VCaP (cell line): ENCODE measurements around the gene RBBP8NL.

Experiments used
- H3K27ac ChIP-seq: fragments of 450-650 bp; 2 replicates; pipeline ENCODE4 v1.5.1; 2017
- TF ChIP-seq, protein P1 (sequence below): fragments of 450-650 bp; conservative IDR thresholded peaks from 2 replicates; pipeline ENCODE4 v1.5.1; 2017; ENCODE audit warnings: mild to moderate bottlenecking, moderate library complexity

RBBP8NL gene

DNA sequence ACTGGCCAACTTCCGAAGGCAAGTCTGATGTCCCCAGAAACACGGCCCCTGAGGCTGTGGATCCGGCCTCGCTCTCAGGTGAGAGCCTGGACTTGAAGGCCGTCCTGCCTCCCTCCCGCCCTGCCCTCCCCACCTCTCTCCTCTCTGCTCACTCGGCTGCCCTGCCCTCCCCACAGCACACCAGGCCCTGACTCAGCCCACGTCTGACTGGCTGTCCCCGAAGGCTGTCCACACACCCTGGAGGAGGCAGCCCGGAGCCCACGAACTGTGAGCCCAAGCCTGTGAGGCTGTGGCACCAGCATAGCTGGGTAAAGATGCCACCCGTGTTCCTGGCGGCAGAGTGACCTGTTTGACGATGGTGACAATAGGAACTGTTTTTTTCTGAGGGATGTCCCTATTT is 32.1 kb upstream of the RBBP8NL start:
- TF ChIP-seq, protein P1, sequence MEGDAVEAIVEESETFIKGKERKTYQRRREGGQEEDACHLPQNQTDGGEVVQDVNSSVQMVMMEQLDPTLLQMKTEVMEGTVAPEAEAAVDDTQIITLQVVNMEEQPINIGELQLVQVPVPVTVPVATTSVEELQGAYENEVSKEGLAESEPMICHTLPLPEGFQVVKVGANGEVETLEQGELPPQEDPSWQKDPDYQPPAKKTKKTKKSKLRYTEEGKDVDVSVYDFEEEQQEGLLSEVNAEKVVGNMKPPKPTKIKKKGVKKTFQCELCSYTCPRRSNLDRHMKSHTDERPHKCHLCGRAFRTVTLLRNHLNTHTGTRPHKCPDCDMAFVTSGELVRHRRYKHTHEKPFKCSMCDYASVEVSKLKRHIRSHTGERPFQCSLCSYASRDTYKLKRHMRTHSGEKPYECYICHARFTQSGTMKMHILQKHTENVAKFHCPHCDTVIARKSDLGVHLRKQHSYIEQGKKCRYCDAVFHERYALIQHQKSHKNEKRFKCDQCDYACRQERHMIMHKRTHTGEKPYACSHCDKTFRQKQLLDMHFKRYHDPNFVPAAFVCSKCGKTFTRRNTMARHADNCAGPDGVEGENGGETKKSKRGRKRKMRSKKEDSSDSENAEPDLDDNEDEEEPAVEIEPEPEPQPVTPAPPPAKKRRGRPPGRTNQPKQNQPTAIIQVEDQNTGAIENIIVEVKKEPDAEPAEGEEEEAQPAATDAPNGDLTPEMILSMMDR = no peak

DNA sequence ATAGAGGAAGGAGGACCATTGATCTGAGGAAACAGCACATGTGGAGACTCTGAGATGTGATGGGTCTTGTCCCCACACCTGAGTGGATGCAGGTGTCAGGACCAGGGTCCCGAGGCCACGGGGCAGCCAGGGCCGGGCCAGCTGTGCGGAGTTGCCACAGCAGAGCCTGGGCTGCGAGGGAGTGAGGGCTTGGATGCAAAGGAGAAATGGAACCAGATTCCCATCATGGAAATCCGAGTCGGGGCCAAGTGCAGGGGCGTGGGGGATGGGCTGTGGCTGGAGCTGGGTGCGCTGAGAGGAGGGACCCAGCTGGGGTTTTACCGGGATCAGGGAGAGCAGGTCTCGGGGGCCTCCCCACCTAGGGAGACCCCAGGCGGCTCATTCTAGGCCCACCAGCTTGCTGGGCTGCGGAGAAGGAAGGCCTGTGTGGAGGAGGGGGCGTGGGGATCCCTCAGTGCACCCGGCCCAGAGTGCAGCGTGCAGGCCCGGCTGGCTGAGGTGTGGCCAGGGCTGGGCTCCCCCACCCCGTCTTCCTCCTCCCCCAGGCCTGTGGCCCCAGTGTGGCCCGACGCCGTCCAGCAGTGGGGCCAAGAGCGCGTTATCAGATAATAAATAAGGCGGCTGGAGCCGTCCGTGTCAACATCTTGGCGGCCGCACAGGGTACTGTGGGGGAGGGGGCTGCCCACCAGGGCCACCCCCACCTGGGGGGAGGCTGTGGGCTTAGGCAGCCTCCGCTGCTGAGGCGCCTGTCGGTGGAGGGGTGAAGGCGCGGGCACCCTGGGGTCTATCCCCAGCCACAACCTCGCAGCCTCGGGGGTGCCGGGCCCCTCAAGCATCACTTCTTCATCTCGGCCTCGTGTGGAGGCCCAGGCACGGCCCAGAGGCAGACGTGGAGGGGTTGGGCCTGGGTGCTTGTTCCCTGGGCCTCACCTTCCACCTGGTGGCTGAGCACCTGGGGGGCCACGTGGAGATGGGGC is 31.2 kb upstream of the RBBP8NL start:
- TF ChIP-seq, protein P1 = no peak
- no peak overlapping the region for H3K27ac ChIP-seq

More for the DNA sequence above, 32.1 kb upstream of the RBBP8NL start:
- no peak overlapping the region for H3K27ac ChIP-seq

DNA sequence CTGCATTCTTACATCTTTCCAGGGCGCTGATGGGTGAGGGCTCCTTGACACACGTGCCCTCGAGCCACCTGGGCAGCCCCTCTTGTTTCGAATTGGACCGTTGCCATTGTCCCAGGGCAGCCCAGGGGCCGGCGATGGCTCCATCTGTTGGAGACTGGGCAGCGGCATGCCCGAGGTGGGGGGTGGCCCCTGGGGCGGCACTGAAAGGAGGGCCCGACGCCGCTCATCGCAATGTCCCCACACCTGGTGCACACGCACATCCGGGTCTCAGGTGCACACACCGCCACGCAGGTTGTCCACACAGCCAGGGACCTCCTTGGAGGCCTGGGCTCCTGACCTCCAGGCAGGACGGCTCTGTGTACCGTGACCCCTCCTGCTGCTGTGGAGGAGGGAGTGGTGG is 30.5 kb upstream of the RBBP8NL start:
- TF ChIP-seq, protein P1 = no peak
- no peak overlapping the region for H3K27ac ChIP-seq

DNA sequence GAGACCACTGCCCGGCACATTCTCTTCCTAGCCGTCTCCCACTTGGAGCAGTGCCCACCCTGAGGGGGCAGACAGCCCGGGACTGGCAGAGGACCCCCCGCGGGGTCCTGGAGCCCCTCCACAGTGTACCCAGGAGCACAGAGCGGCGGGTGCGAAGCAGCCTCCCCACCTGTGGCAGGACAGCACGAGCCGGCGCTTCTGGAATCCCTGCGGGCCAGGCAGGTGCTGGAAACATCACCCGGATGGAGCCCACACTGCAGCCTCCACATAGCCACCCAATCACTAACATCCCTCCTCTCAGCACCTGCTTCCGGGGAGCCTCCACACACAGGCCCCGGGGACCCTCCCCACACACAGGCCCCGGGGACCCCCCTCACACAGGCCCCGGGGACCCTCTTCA is 29.8 kb upstream of the RBBP8NL start:
- no peak overlapping the region for H3K27ac ChIP-seq
- TF ChIP-seq, protein P1 = no peak

DNA sequence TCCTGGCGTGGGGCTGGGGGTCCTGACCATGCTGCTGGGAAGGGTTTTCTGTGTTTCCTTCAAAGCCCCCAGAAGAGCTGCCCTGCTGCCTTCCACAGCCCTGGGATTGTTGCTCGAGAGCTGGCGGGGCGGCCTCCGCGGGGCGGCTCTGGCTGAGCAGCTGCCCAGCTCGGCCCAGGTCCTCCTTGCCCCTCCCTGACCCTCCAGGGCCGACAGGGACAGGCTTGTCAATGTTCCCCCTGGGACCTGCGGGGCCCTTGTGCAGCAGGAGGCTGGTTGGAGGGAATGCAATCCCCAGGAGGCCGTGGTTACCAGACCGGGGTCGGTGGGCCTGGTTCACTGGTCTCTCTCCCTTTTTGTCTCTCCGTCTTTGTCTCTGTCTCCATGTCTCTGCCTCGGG is 28.6 kb upstream of the RBBP8NL start:
- TF ChIP-seq, protein P1 = no peak
- H3K27ac ChIP-seq = no peak overlapping the region

DNA sequence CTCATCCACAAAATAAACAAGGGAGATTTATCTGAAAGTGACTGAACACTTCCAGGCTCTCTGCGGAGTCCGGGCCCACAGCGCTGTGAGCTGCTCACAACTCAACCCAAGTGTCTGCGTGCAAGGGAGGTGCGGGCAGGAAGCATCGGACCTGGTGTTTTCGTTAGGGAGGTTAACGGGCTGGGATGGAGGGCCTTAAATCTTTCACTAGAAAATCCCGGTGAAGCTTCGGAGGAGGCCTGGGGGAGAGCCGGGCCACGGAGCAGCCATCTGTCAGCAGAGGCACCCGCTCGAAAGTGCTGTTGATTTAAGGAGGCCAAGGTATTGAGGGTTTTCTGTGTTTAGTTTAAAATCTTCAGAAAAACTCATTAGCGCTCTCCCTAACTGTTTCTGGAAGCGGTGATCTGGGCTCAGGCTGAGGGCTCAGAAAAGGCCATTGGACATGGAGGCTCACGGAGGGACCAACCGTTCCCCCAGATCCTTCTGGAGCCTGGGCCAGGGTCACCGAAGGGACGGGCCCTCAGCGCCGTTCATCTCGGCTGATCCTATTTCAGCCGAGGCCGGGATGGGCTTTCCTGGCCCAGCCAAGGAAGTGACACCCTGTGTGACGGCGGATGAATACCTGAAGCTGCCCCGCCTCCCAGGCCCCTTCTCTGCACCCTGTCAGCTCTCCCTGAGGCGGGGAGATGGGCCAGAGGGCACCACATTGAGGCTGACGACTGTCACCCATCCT is 27.7 kb upstream of the RBBP8NL start:
- H3K27ac ChIP-seq = no peak overlapping the region
- TF ChIP-seq, protein P1 = no peak

DNA sequence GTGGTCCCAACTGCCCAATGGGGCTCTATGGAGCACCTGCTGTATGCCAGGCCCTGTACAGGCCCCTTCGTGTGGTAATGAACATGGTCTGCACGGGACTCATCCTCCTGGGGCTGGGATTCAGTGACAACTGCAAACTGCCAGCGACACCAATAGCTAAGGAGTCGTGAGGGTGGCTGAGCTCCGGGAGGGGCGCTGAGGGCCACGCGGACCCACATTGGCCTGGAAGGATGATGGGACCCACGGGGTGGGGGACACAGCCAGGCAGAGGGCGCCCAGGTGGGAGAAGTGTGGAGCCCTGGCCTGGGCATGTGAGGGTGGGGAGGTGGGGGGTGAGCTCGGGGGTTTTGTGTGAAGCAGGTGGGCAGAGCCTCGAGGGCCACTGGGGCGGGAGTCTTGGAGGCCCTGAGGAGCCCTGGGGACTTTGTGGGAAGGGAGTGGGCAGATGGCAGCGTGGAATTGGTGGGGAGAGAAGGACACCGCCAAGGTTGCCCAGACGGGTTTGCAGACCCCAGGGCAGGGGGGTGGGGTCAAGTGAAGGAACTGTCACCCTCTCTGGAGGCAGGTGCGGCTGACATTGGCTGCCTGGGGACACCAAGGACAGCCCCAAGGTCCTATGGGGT is 26.0 kb upstream of the RBBP8NL start:
- TF ChIP-seq, protein P1 = no peak
- no peak overlapping the region for H3K27ac ChIP-seq
